Fibroblast of pulmonary artery (primary cell): ENCODE data around the gene HACD4.
A peak's percentile ranks its signal among the peaks of the same experiment; 100 is the strongest.

Experiments used
- DNase-seq: peaks from one replicate; pipeline ENCODE4 v3.0.0-alpha.2; 2010; ENCODE audit warnings: low read depth
- H3K4me3 ChIP-seq: replicated peaks from 2 replicates; pipeline ENCODE4 v1.5.1; 2011; ENCODE audit warnings: low read depth, mild to moderate bottlenecking, control low read depth, low read length, moderate library complexity
- CTCF ChIP-seq: IDR thresholded peaks from 2 replicates; pipeline ENCODE4 v1.5.1; 2011; ENCODE audit warnings: mild to moderate bottlenecking, control low read depth, low read length, inconsistent platforms; ENCODE audit errors: missing control alignments

Gene HACD4

GRCh38 chr9:20988061-20988460, 43.4 kb downstream of the HACD4 start:
- no peak for DNase-seq

GRCh38 chr9:20987521-20987920, 43.9 kb downstream of the HACD4 start:
- no peak for DNase-seq
- no peak for TF ChIP-seq CTCF
- H3K4me3 ChIP-seq, result no peak overlapping the region

More at GRCh38 chr9:20988061-20988460, 43.4 kb downstream of the HACD4 start:
- TF ChIP-seq CTCF, result no peak
- H3K4me3 ChIP-seq, result no peak overlapping the region

- H3K4me3 ChIP-seq, result no peak overlapping the region
- no peak for DNase-seq
- TF ChIP-seq CTCF, result no peak
These were observed 45.4 kb downstream of the HACD4 start for GRCh38 chr9:20985851-20986600.

- H3K4me3 ChIP-seq, result no peak overlapping the region
- no peak for TF ChIP-seq CTCF
- no peak for DNase-seq
These were observed 46.9 kb downstream of the HACD4 start for GRCh38 chr9:20984506-20984905.

- DNase-seq, result peak; percentile 79
- TF ChIP-seq CTCF, result no peak
- no peak overlapping the region for H3K4me3 ChIP-seq
These were observed 50.0 kb downstream of the HACD4 start for GRCh38 chr9:20981486-20981885.

GRCh38 chr9:20980832-20981455, 50.5 kb downstream of the HACD4 start:
- H3K4me3 ChIP-seq, result no peak overlapping the region
- DNase-seq, result peak; percentile 52
- TF ChIP-seq CTCF, result no peak
